Measurements from ENCODE around the gene FLYWCH1.

FLYWCH1 gene

GRCh38 chr16:2981177-2981898 lies 69.6 kb downstream of the FLYWCH1 start:
- TF ChIP-seq POLR2A (IDR thresholded peaks at IDR 0.05; ENCODE audit: extremely low read depth, insufficient read length) = no peak
- TF ChIP-seq, protein P1, sequence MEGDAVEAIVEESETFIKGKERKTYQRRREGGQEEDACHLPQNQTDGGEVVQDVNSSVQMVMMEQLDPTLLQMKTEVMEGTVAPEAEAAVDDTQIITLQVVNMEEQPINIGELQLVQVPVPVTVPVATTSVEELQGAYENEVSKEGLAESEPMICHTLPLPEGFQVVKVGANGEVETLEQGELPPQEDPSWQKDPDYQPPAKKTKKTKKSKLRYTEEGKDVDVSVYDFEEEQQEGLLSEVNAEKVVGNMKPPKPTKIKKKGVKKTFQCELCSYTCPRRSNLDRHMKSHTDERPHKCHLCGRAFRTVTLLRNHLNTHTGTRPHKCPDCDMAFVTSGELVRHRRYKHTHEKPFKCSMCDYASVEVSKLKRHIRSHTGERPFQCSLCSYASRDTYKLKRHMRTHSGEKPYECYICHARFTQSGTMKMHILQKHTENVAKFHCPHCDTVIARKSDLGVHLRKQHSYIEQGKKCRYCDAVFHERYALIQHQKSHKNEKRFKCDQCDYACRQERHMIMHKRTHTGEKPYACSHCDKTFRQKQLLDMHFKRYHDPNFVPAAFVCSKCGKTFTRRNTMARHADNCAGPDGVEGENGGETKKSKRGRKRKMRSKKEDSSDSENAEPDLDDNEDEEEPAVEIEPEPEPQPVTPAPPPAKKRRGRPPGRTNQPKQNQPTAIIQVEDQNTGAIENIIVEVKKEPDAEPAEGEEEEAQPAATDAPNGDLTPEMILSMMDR (IDR thresholded peaks at IDR 0.05; ENCODE audit: low read depth, low read length) = no peak
- no peak for TF ChIP-seq MYC (IDR thresholded peaks at IDR 0.05; ENCODE audit: low read depth, low read length)
- TF ChIP-seq, protein P2, sequence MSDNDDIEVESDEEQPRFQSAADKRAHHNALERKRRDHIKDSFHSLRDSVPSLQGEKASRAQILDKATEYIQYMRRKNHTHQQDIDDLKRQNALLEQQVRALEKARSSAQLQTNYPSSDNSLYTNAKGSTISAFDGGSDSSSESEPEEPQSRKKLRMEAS (IDR thresholded peaks at IDR 0.05; ENCODE audit: low read depth, low read length) = no peak
- H3K4me3 ChIP-seq (ENCODE audit: low read depth, low read length) = peak overlapping the region; percentile 69
- no peak for DNase-seq (ENCODE audit: low read depth)

- DNase-seq (ENCODE audit: low read depth) = no peak
- TF ChIP-seq MYC (IDR thresholded peaks at IDR 0.05; ENCODE audit: low read depth, low read length) = no peak
- TF ChIP-seq, protein P2 (IDR thresholded peaks at IDR 0.05; ENCODE audit: low read depth, low read length) = no peak
- H3K4me3 ChIP-seq (ENCODE audit: low read depth, low read length) = no peak overlapping the region
These were observed 70.1 kb downstream of the FLYWCH1 start for GRCh38 chr16:2981899-2982250.

GRCh38 chr16:2982402-2982801 lies 70.7 kb downstream of the FLYWCH1 start:
- H3K4me3 ChIP-seq (ENCODE audit: low read depth, low read length) = no peak overlapping the region
- no peak for DNase-seq (ENCODE audit: low read depth)
- TF ChIP-seq, protein P1 (IDR thresholded peaks at IDR 0.05; ENCODE audit: low read depth, low read length) = no peak
- TF ChIP-seq POLR2A (IDR thresholded peaks at IDR 0.05; ENCODE audit: extremely low read depth, insufficient read length) (no peak), MYC (IDR thresholded peaks at IDR 0.05; ENCODE audit: low read depth, low read length) (no peak)
- TF ChIP-seq, protein P2 (IDR thresholded peaks at IDR 0.05; ENCODE audit: low read depth, low read length) = no peak

DNA sequence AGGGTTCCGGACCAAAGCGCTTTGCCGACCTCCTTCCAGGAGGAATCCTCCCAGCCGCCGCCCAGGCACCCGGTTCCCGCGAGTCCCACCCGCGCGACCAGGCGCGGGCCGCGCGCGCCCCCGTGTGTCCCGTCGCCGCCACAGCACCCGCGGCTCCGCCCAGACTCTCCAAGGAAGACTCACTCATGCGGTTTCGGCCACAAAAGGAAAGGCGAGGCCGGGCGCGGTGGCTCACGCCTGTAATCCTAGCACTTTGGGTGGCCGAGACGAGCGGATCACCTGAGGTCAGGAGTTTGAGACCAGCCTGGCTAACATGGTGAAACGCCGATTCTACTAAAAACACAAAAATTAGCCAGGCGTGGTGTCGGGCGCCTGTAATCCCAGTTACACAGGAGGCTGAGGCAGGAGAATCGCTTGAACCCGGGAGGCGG lies 72.0 kb downstream of the FLYWCH1 start:
- DNase-seq (ENCODE audit: low read depth) = peak; percentile 81
- TF ChIP-seq MYC (IDR thresholded peaks at IDR 0.05; ENCODE audit: low read depth, low read length) = peak; percentile 47; the same call in 1 of the 2 replicates
- TF ChIP-seq, protein P2 (IDR thresholded peaks at IDR 0.05; ENCODE audit: low read depth, low read length) = no peak; the same call in 1 of the 2 replicates
- TF ChIP-seq, protein P1 (IDR thresholded peaks at IDR 0.05; ENCODE audit: low read depth, low read length) = peak; percentile 60
- no peak overlapping the region for H3K4me3 ChIP-seq (ENCODE audit: low read depth, low read length)

GRCh38 chr16:2985462-2985861 lies 73.7 kb downstream of the FLYWCH1 start:
- no peak for DNase-seq (ENCODE audit: low read depth)
- no peak overlapping the region for H3K4me3 ChIP-seq (ENCODE audit: low read depth, low read length)
- TF ChIP-seq POLR2A (IDR thresholded peaks at IDR 0.05; ENCODE audit: extremely low read depth, insufficient read length) = no peak

GRCh38 chr16:2985893-2986355 lies 74.2 kb downstream of the FLYWCH1 start:
- TF ChIP-seq MYC (IDR thresholded peaks at IDR 0.05; ENCODE audit: low read depth, low read length) (no peak), POLR2A (IDR thresholded peaks at IDR 0.05; ENCODE audit: extremely low read depth, insufficient read length) (no peak)
- TF ChIP-seq, protein P2 (IDR thresholded peaks at IDR 0.05; ENCODE audit: low read depth, low read length) = no peak
- TF ChIP-seq, protein P1 (IDR thresholded peaks at IDR 0.05; ENCODE audit: low read depth, low read length) = no peak
- H3K4me3 ChIP-seq (ENCODE audit: low read depth, low read length) = no peak overlapping the region
- no peak for DNase-seq (ENCODE audit: low read depth)

Measured in NB4 (cell line).